Activated T-cell treated with anti-CD3 and anti-CD28 coated beads, Interleukin-2, amount 50 U/mL, for 4 hours (primary cell): ENCODE measurements around the gene ZBTB42. TPM values are rescaled to one million over a fixed set of nuclear protein-coding genes. Genes with fewer than 3 reads are reported as not detected.

ENCODE experiments used
- ATAC-seq, 2 donors: fragments of 200-7000 bp; cut with Tn5 transposase; one replicate each; pipeline ENCODE4 v1.10.0; 2021
- DNase-seq: peaks from one replicate; pipeline ENCODE4 v3.0.0-alpha.2; 2020
- H3K27me3 Mint-ChIP-seq: one replicate; pipeline ENCODE4 v1.8.0; 2021; ENCODE audit warnings: low read depth, mixed read lengths
- H3K36me3 Mint-ChIP-seq: one replicate; pipeline ENCODE4 v1.8.0; 2022; ENCODE audit warnings: mixed read lengths; ENCODE audit not compliant: insufficient read depth
- H3K4me1 Mint-ChIP-seq: one replicate; pipeline ENCODE4 v1.8.0; 2021; ENCODE audit warnings: low read depth, mixed read lengths
- H3K4me3 Mint-ChIP-seq: one replicate; pipeline ENCODE4 v1.8.0; 2021; ENCODE audit warnings: mild to moderate bottlenecking, moderate library complexity, mixed read lengths
- H3K9me3 Mint-ChIP-seq: one replicate; pipeline ENCODE4 v1.8.0; 2021; ENCODE audit warnings: mixed read lengths
- total RNA-seq, 3 donors: library from RNA; stranded (reverse); gene quantifications; one replicate each; pipeline ENCODE4 v1.2.1, GENCODE V29; 2021

ZBTB42 gene
- total RNA-seq = 1 to 10 TPM; 3.6 to 4.1 (median 4.0) TPM

DNA sequence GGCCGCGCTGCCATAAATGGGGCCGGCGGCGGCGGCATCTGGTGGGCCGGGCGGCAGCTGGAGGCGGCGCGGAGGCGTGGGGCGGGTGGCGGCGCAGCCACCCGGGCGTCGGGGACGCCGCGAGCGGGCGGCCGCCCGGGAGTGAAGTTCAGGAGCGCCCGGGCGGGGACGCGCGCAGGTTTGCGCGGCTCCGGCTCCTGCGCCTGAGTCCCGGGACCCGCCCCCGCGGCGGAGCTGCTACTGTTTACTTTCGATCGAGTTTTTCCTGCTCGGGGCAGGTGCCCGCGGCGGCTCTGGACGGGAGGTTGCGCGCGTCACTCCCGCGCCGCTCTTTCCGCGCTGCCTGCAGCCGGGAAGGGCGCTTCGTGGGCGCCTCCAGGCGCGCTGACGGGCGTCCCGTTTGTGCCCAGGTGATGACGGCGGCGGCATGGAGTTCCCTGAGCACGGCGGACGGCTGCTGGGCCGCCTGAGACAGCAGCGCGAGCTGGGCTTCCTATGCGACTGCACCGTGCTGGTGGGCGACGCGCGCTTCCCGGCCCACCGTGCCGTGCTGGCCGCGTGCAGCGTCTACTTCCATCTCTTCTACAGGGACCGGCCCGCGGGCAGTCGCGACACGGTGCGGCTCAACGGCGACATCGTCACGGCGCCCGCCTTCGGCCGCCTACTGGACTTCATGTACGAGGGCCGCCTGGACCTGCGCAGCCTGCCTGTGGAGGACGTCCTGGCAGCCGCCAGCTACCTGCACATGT is at the start of gene ZBTB42:
TSS of gene ZBTB42 (plus strand) at position 331 of the 749 bp plus-strand sequence. CDS start at position 428, 97 bp downstream.
- H3K9me3 Mint-ChIP-seq = no peaks in the 10 kb centered on the region
- DNase-seq (peak; percentile 65), ATAC-seq (peak; percentile 40 to 51)
- H3K36me3 Mint-ChIP-seq = no peaks in the 10 kb centered on the region
- H3K4me1 Mint-ChIP-seq = peaks cover 29% of the 10 kb centered on the region
- peak within 1 kb of the TSS; percentile 84 for H3K4me3 Mint-ChIP-seq
- H3K27me3 Mint-ChIP-seq = no peaks in the 10 kb centered on the region

DNA sequence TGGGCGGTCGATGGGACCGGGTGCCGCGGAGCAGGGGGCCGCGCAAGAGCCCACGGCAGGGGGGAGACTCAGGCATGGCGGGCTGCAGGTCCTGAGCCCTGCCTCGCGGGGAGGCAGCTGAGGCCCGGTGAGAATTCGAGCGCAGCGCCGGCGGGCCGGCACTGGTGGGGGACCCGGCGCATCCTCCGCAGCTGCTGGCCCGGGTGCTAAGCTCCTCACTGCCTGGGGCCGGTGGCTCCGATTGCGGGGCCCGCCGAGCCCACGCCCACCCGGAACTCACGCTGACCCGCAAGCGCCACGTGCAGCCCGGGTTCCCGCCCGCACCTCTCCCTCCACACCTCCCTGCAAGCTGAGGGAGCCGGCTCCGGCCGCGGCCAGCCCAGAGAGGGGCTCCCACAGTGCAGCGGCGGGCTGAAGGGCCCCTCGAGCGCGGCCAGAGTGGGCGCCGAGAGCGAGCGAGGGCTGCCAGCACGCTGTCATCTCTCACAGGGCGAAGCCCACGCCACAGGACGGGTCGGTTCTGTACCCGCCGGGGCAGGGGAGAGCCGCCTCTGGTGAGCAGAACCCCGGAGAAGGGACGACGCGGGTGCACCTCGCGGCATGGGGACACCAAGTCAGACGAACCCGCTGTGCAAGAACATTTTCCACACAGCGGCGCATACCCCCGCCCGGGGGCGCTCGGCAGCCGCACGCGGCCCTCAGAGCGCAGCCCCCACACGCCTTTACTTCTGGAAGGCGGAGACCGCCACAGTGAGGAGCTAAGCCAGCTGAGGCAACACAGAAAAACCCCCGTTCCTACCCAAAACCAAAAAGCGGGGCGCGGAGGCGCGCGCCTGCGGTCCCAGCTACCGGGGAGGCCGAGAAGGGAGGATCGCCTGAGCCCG is 49.1 kb upstream of the ZBTB42 start:
- Mint-ChIP-seq H3K27me3 (no peaks in the 10 kb centered on the region), H3K4me1 (peaks cover 27% of the 10 kb centered on the region), H3K4me3 (peak overlapping the region; percentile 87), H3K36me3 (peaks cover 9% of the 10 kb centered on the region), H3K9me3 (no peaks in the 10 kb centered on the region)
- peak; percentile 0 to 1 for ATAC-seq
- peak; percentile 15 for DNase-seq

DNA sequence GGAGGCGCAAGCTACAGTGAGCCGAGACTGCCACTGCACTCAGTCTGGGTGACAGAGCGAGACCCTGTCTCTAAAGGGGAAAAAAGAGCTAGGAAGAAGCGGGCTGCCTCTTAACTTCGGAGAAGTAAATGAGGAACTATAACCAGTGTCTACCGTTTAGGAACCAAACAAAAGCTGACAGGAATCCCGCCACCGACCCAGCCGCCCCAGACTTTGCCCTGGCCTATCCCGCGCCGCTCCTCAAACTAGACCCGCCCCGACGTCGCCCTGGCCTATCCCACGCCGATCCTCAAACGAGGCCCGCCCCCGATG is 48.5 kb upstream of the ZBTB42 start:
- ATAC-seq = no peak
- peaks cover 11% of the 10 kb centered on the region for H3K36me3 Mint-ChIP-seq

DNA sequence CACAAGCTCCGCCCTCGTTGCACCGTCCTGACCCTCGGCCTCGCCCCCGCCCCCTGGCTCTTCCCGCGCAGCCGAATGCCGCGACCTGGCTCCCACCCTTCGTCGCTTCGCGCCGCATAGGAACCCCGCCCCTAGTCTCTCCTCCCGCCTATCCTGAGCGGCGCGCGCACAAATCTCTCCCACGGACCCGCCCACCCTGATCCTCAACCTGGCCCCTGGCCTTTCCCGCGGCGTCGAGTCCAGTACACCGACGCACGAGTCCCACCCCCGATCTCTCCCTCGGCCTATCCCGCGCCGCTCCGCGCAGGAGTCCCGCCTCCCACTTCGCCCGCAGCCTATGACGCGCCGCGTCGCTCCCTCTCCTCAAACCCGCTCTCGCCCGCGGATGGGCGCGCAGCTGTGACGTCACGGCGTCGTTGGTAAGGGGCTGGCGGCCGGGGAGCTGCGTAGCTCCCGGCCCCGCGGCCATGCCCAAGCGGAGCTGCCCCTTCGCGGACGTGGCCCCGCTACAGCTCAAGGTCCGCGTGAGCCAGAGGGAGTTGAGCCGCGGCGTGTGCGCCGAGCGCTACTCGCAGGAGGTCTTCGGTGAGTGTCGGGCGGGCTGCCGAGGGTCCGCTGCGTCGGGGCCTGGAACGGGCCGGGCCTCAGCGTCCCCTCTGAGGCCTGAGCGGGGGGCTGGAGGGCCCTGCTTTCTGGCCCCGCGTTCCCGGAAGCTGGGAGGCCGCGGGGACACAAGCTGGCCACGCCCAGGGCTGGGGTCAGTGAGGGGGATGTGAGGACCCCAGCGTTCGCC is 48.0 kb upstream of the ZBTB42 start, which contains the start of gene SIVA1:
TSS of gene SIVA1 (plus strand) at position 413 of the 793 bp plus-strand sequence. CDS start at position 468, 55 bp downstream.
- H3K27me3 Mint-ChIP-seq = no peaks in the 10 kb centered on the region
- peak within 1 kb of the TSS; percentile 87 for H3K4me3 Mint-ChIP-seq
- ATAC-seq = peak; percentile 91 to 93
- no peaks in the 10 kb centered on the region for H3K9me3 Mint-ChIP-seq
- peaks cover 32% of the 10 kb centered on the region for H3K4me1 Mint-ChIP-seq
- peak; percentile 99 for DNase-seq
- H3K36me3 Mint-ChIP-seq = peaks cover 11% of the 10 kb centered on the region

More for the DNA sequence above, 48.5 kb upstream of the ZBTB42 start:
- Mint-ChIP-seq H3K4me3 (peak overlapping the region; percentile 87), H3K9me3 (no peaks in the 10 kb centered on the region), H3K27me3 (no peaks in the 10 kb centered on the region), H3K4me1 (peaks cover 32% of the 10 kb centered on the region)
- DNase-seq = no peak

DNA sequence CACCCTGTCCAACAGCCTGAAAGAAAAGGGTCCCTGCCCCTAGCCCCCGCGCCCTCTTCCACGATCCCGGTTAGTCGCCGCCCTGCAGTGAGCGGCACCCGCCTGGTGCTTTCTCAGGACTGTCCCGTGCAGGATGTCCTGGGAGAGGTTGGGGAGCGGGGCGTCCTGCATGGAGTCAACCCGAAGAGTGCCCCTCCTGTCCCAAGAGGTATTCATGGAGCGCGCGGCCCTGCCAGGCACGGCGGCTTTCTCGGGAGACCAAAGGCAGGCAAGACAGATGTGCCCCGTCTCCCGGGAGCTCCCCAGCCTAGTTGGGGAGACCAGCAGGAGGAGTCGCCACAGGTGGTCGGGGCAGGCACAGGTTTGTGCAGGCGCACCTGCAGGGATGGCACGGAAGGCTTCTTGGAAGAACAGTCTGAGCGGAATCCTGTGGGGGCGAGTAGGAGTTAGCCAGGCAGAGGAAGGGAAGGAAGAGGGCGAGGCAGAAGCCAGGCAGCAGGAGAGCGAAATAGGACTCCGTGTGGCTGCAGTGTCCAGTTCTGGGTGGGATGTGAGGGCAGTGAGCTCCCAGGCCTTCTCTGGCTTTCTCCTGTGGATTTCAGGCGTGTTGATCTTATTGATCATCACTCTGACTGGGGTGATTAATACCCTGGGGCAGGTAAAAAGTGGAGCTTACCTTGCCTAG is 47.2 kb upstream of the ZBTB42 start:
- DNase-seq (no peak), ATAC-seq (no peak)
- H3K9me3 Mint-ChIP-seq = no peaks in the 10 kb centered on the region
- H3K27me3 Mint-ChIP-seq = no peaks in the 10 kb centered on the region
- peaks cover 11% of the 10 kb centered on the region for H3K36me3 Mint-ChIP-seq
- peak overlapping the region; percentile 87 for H3K4me3 Mint-ChIP-seq
- H3K4me1 Mint-ChIP-seq = peaks cover 32% of the 10 kb centered on the region

DNA sequence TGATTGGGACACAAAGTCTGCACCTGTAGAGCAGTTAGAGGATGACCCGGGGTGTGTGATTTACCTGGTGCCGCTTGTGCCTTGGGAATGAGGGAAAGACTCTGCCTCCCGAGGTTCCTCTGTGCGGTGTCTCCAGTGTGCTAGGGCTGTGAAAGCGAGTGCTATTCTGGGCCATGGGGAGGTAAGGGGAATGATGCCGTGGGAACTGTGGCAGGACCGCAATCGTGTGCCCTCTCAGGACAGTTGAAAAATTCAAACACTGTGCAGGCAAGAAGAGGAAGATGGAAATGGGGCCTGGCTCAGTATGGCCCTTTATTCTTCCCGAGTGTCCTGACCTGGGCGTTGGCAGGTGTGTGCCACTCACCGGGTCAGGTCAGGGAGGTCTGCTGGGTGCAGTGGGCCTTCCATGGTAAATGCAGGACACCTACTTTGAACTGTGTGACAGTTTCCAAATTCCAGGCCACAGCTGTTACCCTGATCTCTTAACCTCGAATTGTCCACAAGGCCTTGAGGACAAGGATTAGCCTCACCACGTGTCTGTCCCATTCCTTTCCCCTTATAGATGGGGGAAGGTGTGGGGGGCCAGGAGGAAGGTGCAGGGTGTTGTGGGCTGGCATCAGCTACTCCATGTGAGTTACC is 46.6 kb upstream of the ZBTB42 start:
- no peaks in the 10 kb centered on the region for H3K27me3 Mint-ChIP-seq
- peak overlapping the region; percentile 87 for H3K4me3 Mint-ChIP-seq
- DNase-seq = no peak
- peaks cover 14% of the 10 kb centered on the region for H3K36me3 Mint-ChIP-seq
- H3K9me3 Mint-ChIP-seq = no peaks in the 10 kb centered on the region
- peaks cover 32% of the 10 kb centered on the region for H3K4me1 Mint-ChIP-seq
- no peak for ATAC-seq

DNA sequence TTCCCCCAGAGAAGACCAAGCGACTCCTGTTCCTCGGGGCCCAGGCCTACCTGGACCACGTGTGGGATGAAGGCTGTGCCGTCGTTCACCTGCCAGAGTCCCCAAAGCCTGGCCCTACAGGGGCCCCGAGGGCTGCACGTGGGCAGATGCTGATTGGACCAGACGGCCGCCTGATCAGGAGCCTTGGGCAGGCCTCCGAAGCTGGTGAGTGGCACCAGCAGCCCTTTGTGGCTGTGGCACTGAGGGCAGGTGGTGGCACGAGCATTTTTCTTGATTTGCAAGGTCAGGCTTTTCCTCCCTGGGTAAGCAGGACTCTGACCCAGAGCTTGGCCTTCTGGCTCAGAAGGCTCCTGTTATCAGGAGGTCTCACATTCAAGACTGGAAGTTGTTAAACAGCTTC is 45.3 kb upstream of the ZBTB42 start:
- ATAC-seq (no peak), DNase-seq (no peak)
- H3K4me1 Mint-ChIP-seq = peaks cover 32% of the 10 kb centered on the region
- H3K27me3 Mint-ChIP-seq = no peaks in the 10 kb centered on the region
- H3K36me3 Mint-ChIP-seq = peaks cover 20% of the 10 kb centered on the region
- no peak overlapping the region for H3K4me3 Mint-ChIP-seq
- no peaks in the 10 kb centered on the region for H3K9me3 Mint-ChIP-seq

DNA sequence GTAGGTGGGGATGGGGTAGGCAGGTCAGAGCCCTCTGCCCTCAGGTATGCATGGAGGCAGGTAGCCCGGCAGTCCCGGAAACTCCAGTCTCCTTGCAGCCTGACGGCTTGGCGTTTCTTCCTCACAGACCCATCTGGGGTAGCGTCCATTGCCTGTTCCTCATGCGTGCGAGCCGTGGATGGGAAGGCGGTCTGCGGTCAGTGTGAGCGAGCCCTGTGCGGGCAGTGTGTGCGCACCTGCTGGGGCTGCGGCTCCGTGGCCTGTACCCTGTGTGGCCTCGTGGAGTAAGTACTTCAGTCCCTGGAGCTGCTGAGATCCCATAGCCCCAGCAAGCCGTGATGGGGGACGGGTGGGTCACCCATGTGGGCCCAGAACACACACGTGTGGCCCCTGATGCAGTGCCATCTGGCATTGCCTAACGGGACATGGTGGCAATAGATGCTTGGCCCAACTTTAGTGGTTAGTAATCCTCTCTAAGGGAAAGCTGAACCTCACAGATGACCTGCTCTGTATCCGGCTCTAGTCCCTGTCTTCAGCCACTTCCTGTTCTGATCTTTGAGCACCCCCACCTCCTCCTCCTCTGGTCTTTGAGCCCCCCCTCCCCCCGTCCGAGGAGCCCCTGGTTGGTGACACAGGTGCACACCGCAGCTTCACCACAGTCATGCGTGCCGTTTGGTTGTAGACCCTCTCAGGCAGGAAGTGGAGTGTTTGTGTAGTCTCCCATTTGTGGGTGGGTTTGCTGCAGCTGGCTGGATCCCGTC is 44.2 kb upstream of the ZBTB42 start:
- ATAC-seq (no peak), DNase-seq (no peak)
- H3K36me3 Mint-ChIP-seq = peaks cover 26% of the 10 kb centered on the region
- H3K4me1 Mint-ChIP-seq = peaks cover 30% of the 10 kb centered on the region
- H3K4me3 Mint-ChIP-seq = no peak overlapping the region
- no peaks in the 10 kb centered on the region for H3K27me3 Mint-ChIP-seq
- no peaks in the 10 kb centered on the region for H3K9me3 Mint-ChIP-seq

DNA sequence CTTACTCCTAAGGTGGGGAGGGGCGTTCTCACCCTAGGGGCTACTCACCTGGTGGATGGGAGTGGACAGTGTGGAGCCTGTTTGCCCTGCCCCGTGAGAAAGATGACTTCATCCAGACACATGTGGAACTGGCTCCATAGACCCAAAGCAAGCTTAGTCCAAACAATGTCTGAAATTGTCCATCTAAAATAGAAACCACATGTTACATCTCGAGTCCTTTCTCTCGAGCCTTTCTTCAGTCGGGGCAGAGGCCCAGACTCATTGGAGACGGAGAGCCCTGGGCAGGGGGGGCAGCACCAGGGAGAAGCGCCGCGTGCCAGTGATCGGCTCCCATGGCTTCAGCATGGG is 43.7 kb upstream of the ZBTB42 start:
- no peak overlapping the region for H3K4me3 Mint-ChIP-seq
- H3K4me1 Mint-ChIP-seq = peaks cover 30% of the 10 kb centered on the region
- DNase-seq (no peak), ATAC-seq (no peak)
- H3K36me3 Mint-ChIP-seq = peaks cover 29% of the 10 kb centered on the region
- H3K27me3 Mint-ChIP-seq = no peaks in the 10 kb centered on the region
- H3K9me3 Mint-ChIP-seq = no peaks in the 10 kb centered on the region

DNA sequence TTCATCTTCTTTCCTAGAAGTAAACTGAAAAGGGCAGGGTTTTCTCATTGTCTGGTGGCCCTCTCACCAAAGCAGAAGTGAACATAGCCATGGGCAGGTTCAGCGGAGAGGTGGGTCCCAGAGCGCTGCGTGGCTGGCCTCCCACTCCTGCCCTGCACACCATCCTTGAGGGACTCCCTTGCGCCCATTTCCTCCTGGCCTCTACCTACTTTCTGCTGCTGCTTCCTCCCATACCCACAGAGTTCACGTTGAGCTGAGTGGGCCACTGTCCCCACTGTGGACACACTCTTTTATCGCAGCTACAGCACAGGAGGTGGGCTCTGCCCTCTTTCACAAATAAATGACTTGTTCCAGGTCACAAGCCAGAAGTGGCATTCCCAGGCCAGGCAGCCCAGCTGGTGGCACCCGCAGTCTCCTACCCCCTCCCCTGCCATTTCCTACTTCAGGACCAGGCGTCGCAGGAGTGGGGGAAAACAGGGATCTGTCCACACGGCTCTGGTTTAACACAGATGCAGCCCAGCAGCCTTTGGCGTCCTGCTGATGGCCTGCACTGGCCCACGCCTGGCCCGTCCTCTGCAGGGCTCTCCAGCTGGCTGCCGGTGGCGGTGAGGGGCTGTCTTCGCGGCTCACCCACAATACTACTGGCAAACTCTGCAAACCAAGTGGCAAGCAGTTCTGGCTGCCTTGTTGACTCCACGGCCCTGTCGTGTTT is 43.1 kb upstream of the ZBTB42 start:
- ATAC-seq (no peak), DNase-seq (no peak)
- Mint-ChIP-seq H3K36me3 (peaks cover 30% of the 10 kb centered on the region), H3K4me3 (no peak overlapping the region), H3K9me3 (no peaks in the 10 kb centered on the region), H3K27me3 (no peaks in the 10 kb centered on the region), H3K4me1 (peaks cover 30% of the 10 kb centered on the region)

DNA sequence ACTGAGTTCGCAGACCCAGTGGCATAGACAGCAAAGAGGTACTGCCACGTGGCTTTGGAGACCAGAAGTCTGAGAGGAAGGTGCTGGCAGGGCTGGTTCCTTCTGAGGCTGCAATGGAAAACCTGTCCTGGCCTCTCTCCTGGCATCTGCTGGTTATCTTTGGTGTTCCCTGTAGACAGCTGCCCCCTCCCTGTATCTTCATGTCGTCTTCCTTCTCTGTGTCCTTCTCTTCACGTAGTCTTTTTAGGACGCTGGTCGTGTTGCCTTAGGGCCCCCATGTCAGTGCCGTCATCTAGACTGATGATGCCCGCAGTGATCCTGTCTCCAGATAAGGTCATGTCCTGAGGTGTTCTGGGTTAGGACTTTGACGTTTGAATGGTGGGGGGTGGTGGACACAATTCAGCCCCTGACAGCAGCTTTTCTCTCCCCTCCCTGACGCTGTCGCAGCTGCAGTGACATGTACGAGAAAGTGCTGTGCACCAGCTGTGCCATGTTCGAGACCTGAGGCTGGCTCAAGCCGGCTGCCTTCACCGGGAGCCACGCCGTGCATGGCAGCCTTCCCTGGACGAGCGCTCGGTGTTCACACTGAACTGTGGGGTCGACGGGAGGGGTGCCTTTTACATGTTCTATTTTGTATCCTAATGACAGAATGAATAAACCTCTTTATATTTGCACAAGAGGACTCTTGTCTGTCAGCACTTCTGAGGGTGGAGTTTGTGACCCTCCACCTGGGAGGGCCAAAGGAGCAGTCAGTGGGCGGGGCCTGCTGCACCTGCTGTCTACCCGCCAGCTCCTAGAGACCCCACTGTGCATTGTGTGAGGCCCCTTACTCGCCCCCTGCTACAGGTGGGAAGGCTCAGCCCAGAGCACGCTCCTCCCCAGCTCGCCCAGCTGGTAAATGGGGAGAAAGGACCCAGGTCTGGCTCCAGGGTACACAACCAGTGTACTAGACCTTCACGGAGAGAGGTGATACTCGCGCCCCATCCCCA is 41.6 kb upstream of the ZBTB42 start:
- Mint-ChIP-seq H3K4me3 (no peak overlapping the region), H3K4me1 (peaks cover 22% of the 10 kb centered on the region), H3K9me3 (no peaks in the 10 kb centered on the region), H3K36me3 (peaks cover 30% of the 10 kb centered on the region), H3K27me3 (no peaks in the 10 kb centered on the region)
- DNase-seq (no peak), ATAC-seq (no peak)
